ENCODE measurements around the gene FAH.

DNA sequence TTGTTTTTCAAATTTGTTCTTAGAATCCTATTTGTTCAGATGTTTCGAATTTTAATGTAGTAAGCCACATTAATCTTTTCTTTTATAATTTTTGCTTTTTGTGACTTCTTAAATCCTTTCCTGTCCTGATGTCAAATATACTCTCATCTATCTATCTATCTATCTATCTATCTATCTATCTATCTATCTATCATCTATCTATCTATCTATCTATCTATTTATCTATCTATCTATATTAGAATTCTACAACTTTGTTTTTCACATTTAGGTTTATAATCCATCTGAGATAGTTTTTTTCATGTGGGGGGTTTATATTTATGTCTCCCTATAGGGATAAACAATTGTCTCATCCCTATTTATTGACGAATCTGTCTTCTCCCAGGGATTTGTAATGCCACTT is 67.2 kb downstream of the FAH start:
- TF ChIP-seq CTCF (IDR thresholded peaks at IDR 0.05), result no peak
- TF ChIP-seq ZFX (IDR thresholded peaks at IDR 0.05; ENCODE audit: borderline replicate concordance), result no peak

Data from 22Rv1 (cell line).